Ecto neural progenitor cell (in vitro differentiated cells): ENCODE results near the gene RTL9.
"Not testable (repeated sequence)": the region's sequence is repeated elsewhere in the genome, so short reads cannot be mapped to it uniquely, and the experiment has no call there.

Experiments
- DNase-seq: peaks from one replicate; pipeline ENCODE4 v3.0.0-alpha.2; 2018; ENCODE audit warnings: low spot score

The RTL9 gene

DNA sequence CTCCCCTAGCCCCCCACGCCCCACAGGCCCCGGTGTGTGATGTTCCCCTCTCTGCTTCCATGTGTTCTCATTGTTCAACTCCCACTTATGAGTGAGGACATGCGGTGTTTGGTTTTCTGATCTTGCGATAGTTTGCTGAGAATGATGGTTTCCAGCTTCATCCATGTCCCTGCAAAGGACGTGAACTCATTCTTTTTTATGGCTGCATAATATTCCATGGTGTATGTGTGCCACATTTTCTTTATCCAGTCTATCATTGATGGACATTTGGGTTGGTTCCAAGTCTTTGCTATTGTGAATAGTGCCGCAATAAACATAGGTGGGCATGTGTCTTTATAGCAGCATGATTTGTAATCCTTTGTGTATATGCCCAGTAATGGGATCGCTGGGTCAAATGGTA lies 47.6 kb downstream of the RTL9 start:
- DNase-seq: not testable (repeated sequence)

DNA sequence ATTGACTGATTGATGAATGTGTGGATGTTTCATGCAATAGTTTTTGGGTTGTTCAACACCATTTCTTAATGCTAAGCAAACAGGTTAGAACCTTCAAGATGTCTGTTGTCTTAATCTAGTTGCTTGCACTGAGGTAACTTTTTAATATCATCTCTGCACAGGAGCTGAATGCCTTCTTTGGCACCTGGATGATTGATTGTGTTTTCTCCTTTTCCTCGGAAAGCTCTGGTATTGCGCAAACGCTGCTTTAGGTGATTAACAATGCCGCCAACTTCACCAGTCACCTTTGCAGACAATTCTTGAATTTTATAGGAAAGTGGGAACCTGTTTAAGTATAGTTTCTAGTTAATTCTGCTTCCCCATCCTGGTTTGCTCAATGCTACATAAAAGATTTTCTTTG lies 48.2 kb downstream of the RTL9 start:
- no peak for DNase-seq

DNA sequence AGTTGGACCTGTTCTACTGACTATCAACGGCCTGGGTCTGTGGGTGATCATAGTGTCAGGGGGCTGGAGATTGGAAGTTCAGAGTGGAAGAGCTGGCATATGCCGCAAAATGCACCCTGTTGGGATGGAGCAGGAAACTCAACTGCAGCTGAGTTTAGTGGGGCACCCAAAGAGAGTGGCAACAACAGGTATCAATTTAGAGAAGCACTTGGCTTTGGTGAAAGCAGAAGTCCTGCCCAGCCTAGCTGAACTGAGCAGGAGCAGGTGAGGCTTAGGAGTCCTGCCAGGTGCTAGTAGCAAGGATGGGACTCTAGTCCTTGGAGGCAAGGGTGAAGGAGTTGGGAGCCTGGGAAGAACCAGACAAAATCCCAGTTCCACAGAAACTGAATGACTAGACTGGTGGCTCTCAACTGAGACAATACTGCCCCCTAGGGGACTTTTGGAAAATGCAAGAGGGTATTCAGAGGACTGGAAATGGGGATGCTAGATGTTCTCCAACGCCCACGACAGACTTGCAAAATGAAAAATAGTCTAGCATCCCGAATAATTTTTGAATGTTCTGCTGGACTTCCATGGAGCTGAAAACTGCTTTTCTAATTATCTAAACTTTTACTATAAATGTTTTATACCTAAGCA lies 49.4 kb downstream of the RTL9 start:
- no peak for DNase-seq
